MM.1S (cell line): ENCODE results near the gene BTBD16.

Source experiments
- DNase-seq: peaks from one replicate; pipeline ENCODE4 v3.0.0-alpha.2; 2015
- H2AFZ ChIP-seq: fragments of 300-600 bp; sonication (generic); 2 replicates; pipeline ENCODE4 v1.6.0; 2016; ENCODE audit warnings: antibody characterized with exemption, low read length
- H3F3A ChIP-seq: fragments of 300-600 bp; sonication (generic); 2 replicates; pipeline ENCODE4 v1.6.1; 2016; ENCODE audit warnings: mild to moderate bottlenecking, antibody characterized with exemption, low read length, moderate library complexity, mixed read lengths; ENCODE audit not compliant: insufficient read depth
- H3K27ac ChIP-seq: fragments of 300-600 bp; sonication (generic); 2 replicates; pipeline ENCODE4 v1.5.1; 2016; ENCODE audit warnings: mild to moderate bottlenecking, low read length
- H3K27me3 ChIP-seq: fragments of 300-600 bp; sonication (generic); replicated peaks from 2 replicates; pipeline ENCODE4 v1.6.0; 2016; ENCODE audit warnings: low read length; ENCODE audit not compliant: insufficient read depth
- H3K36me3 ChIP-seq: fragments of 300-600 bp; sonication (generic); replicated peaks from 2 replicates; pipeline ENCODE4 v1.6.1; 2016; ENCODE audit warnings: mild to moderate bottlenecking, low read length, mixed read lengths; ENCODE audit not compliant: insufficient read depth
- H3K4me1 ChIP-seq: fragments of 300-600 bp; sonication (generic); 2 replicates; pipeline ENCODE4 v1.6.1; 2016; ENCODE audit warnings: low read length, mixed read lengths
- H3K4me2 ChIP-seq: fragments of 300-600 bp; sonication (generic); 2 replicates; pipeline ENCODE4 v1.6.0; 2016; ENCODE audit warnings: low read depth, low read length
- H3K4me3 ChIP-seq: fragments of 300-600 bp; sonication (generic); 2 replicates; pipeline ENCODE4 v1.5.1; 2016; ENCODE audit warnings: low read length, mixed read lengths
- H3K79me2 ChIP-seq: fragments of 300-600 bp; sonication (generic); 2 replicates; pipeline ENCODE4 v1.6.1; 2016; ENCODE audit warnings: mixed run types, low read length, mixed read lengths
- H3K9ac ChIP-seq: fragments of 300-600 bp; sonication (generic); 2 replicates; pipeline ENCODE4 v1.6.1; 2016; ENCODE audit warnings: low read length, mixed read lengths
- H3K9me2 ChIP-seq: fragments of 300-600 bp; sonication (generic); replicated peaks from 2 replicates; pipeline ENCODE4 v1.6.1; 2016; ENCODE audit warnings: mild to moderate bottlenecking, low read length, mixed read lengths; ENCODE audit not compliant: insufficient read depth
- H3K9me3 ChIP-seq: fragments of 300-600 bp; sonication (generic); replicated peaks from 2 replicates; pipeline ENCODE4 v1.6.1; 2016; ENCODE audit warnings: mild to moderate bottlenecking, low read length, mixed read lengths; ENCODE audit not compliant: insufficient read depth
- H4K20me1 ChIP-seq: fragments of 300-600 bp; sonication (generic); 2 replicates; pipeline ENCODE4 v1.6.1; 2016; ENCODE audit warnings: mild to moderate bottlenecking, low read length, moderate library complexity, mixed read lengths; ENCODE audit not compliant: insufficient read depth
- EZH2 ChIP-seq: fragments of 300-600 bp; sonication (generic); optimal IDR thresholded peaks from 2 replicates; pipeline ENCODE3; 2017; ENCODE audit warnings: low read depth, mild to moderate bottlenecking, antibody characterized with exemption, low read length, mixed read lengths
- EZH2phosphoT487 ChIP-seq: fragments of 300-600 bp; sonication (generic); IDR thresholded peaks from 2 replicates; pipeline ENCODE4 v1.6.1; 2018; ENCODE audit warnings: antibody characterized with exemption, low read length
- TF ChIP-seq, protein P1 (sequence below): fragments of 300-600 bp; sonication (generic); IDR thresholded peaks from 2 replicates; pipeline ENCODE4 v1.5.1; 2016; ENCODE audit warnings: antibody characterized with exemption, low read length, mixed read lengths

Gene BTBD16

GRCh38 chr10:122276611-122277208 is 5.6 kb downstream of the BTBD16 start:
- Histone ChIP-seq H3K79me2 (no peaks in the 10 kb centered on the region), H3K36me3 (no peaks in the 10 kb centered on the region), H3K9me3 (no peaks in the 10 kb centered on the region), H3K9me2 (no peaks in the 10 kb centered on the region), H3K4me1 (no peaks in the 10 kb centered on the region), H3F3A (no peaks in the 10 kb centered on the region), H4K20me1 (no peaks in the 10 kb centered on the region), H3K9ac (no peak overlapping the region), H3K27me3 (no peaks in the 10 kb centered on the region), H3K4me3 (no peak overlapping the region), H2AFZ (no peak overlapping the region), H3K27ac (no peak overlapping the region), H3K4me2 (no peak overlapping the region)
- TF ChIP-seq EZH2phosphoT487 (no peak), EZH2 (no peak)
- TF ChIP-seq, protein P1, sequence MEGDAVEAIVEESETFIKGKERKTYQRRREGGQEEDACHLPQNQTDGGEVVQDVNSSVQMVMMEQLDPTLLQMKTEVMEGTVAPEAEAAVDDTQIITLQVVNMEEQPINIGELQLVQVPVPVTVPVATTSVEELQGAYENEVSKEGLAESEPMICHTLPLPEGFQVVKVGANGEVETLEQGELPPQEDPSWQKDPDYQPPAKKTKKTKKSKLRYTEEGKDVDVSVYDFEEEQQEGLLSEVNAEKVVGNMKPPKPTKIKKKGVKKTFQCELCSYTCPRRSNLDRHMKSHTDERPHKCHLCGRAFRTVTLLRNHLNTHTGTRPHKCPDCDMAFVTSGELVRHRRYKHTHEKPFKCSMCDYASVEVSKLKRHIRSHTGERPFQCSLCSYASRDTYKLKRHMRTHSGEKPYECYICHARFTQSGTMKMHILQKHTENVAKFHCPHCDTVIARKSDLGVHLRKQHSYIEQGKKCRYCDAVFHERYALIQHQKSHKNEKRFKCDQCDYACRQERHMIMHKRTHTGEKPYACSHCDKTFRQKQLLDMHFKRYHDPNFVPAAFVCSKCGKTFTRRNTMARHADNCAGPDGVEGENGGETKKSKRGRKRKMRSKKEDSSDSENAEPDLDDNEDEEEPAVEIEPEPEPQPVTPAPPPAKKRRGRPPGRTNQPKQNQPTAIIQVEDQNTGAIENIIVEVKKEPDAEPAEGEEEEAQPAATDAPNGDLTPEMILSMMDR, result no peak
- DNase-seq, result no peak

DNA sequence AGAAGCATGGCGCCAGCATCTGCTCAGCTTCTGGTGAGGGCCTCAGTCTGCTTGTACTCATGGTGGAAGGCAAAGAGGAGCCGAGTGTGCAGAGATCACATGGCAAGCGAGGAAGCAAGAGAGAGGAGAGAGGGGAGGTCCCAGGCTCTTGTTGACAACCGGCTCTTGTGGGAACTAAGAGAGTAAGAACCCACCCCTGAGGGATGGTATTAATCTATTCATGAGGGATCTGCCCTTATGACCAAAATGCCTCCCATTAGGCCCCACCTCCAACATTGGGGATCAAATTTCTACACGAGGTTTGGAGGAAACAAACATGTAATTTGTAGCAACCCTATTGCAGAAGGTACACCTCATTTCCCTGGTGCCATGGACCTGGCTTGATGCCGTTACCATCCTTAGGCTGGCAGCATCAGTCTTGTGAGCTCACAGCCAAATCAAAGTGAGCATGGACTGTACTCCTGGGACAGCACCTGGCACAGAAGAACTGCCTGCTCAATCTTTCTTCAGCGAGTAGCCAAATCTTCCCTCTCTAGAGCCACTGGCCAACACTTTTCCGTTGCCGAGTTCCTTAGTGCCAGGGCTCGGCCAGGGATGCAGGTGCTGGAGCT is 6.5 kb downstream of the BTBD16 start:
- H4K20me1 ChIP-seq, result no peaks in the 10 kb centered on the region
- H3K79me2 ChIP-seq, result no peaks in the 10 kb centered on the region
- no peaks in the 10 kb centered on the region for H3K9me3 ChIP-seq
- no peak overlapping the region for H3K4me3 ChIP-seq
- TF ChIP-seq EZH2phosphoT487 (no peak), EZH2 (no peak)
- TF ChIP-seq, protein P1, result no peak
- no peaks in the 10 kb centered on the region for H3F3A ChIP-seq
- no peaks in the 10 kb centered on the region for H3K27me3 ChIP-seq
- H3K9me2 ChIP-seq, result no peaks in the 10 kb centered on the region
- H3K4me2 ChIP-seq, result no peak overlapping the region
- H3K36me3 ChIP-seq, result no peaks in the 10 kb centered on the region
- no peak overlapping the region for H3K27ac ChIP-seq
- no peak overlapping the region for H3K9ac ChIP-seq
- H2AFZ ChIP-seq, result no peak overlapping the region
- no peak for DNase-seq
- no peaks in the 10 kb centered on the region for H3K4me1 ChIP-seq

DNA sequence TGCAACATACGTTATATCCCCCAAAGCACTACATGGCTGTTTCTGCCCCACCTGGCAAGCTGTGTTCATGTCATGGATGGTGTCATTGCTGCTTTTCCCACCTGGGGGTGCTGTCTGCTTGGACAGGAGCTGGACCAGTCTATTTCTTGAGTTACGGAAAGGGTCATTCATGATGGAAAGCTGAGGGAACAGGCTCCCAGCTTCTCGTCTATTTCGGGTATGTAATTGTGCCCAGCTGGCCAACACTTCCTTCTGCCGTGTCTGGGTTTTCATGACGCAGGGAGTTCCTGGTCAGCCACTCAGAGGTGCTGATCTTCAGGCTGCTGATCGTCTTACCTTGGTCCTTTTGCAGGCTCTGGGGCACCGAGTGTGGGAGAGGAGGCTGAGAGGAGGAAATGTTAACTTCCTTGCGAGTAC is 8.6 kb downstream of the BTBD16 start:
- H3K27ac ChIP-seq, result no peak overlapping the region
- no peaks in the 10 kb centered on the region for H3K9me2 ChIP-seq
- H3K4me3 ChIP-seq, result no peak overlapping the region
- H3F3A ChIP-seq, result no peaks in the 10 kb centered on the region
- no peak overlapping the region for H3K9ac ChIP-seq
- H2AFZ ChIP-seq, result no peak overlapping the region
- H3K4me1 ChIP-seq, result no peaks in the 10 kb centered on the region
- H3K79me2 ChIP-seq, result no peaks in the 10 kb centered on the region
- no peaks in the 10 kb centered on the region for H3K36me3 ChIP-seq
- H4K20me1 ChIP-seq, result no peaks in the 10 kb centered on the region
- H3K27me3 ChIP-seq, result no peaks in the 10 kb centered on the region
- TF ChIP-seq EZH2 (no peak), EZH2phosphoT487 (no peak)
- TF ChIP-seq, protein P1, result peak; percentile 15
- no peak for DNase-seq
- H3K9me3 ChIP-seq, result no peaks in the 10 kb centered on the region
- H3K4me2 ChIP-seq, result no peak overlapping the region
